Nephron (organoid): Measurements from ENCODE around the gene CEP164.

Experiments
- H3K27ac Mint-ChIP-seq, 3 experiments: 2 replicates each; pipeline ENCODE4 v1.8.0; 2020; ENCODE audit warnings: mixed read lengths in 3 of 3, mild to moderate bottlenecking in 2 of 3, moderate library complexity in 1 of 3
- H3K27me3 Mint-ChIP-seq: 2 replicates; pipeline ENCODE4 v1.8.0; 2021; ENCODE audit warnings: low read depth, mild to moderate bottlenecking, moderate library complexity, mixed read lengths
- H3K36me3 Mint-ChIP-seq: 2 replicates; pipeline ENCODE4 v1.8.0; 2020; ENCODE audit warnings: low read depth, mixed read lengths
- H3K4me1 Mint-ChIP-seq: 2 replicates; pipeline ENCODE4 v1.8.0; 2020; ENCODE audit warnings: mixed read lengths
- H3K4me3 Mint-ChIP-seq, 3 experiments: 2 replicates each; pipeline ENCODE4 v1.8.0; 2020; ENCODE audit warnings: mild to moderate bottlenecking in 3 of 3, mixed read lengths in 3 of 3, moderate library complexity in 2 of 3
- H3K9me3 Mint-ChIP-seq: 2 replicates; pipeline ENCODE4 v1.8.0; 2020; ENCODE audit warnings: mixed read lengths
- TF ChIP-seq, protein P1 (sequence below), 3 experiments: fragments of 200-600 bp; sonication (generic); IDR thresholded peaks; one replicate each; pipeline ENCODE4 v1.5.0; 2021; ENCODE audit warnings: antibody characterized with exemption in 3 of 3; ENCODE audit not compliant: unreplicated experiment in 3 of 3

The CEP164 gene

DNA sequence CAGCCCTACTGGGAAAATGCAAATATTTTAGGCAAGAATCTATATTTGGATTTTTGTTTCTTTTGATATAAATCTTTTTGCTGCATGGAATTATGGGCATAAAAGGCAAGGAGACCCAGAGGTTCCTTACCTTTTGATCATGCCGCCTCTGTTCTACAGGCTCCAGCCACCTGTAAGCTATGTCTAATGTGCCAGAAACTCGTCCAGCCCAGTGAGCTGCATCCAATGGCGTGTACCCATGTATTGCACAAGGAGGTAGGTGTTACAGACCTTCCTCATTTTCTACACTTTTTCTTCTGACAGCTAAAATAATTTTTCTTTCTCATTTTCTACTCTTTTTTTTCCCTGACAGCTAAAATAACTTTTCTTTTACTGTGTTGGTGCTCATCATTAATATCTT, 44.7 kb upstream of the CEP164 start:
- TF ChIP-seq, protein P1, sequence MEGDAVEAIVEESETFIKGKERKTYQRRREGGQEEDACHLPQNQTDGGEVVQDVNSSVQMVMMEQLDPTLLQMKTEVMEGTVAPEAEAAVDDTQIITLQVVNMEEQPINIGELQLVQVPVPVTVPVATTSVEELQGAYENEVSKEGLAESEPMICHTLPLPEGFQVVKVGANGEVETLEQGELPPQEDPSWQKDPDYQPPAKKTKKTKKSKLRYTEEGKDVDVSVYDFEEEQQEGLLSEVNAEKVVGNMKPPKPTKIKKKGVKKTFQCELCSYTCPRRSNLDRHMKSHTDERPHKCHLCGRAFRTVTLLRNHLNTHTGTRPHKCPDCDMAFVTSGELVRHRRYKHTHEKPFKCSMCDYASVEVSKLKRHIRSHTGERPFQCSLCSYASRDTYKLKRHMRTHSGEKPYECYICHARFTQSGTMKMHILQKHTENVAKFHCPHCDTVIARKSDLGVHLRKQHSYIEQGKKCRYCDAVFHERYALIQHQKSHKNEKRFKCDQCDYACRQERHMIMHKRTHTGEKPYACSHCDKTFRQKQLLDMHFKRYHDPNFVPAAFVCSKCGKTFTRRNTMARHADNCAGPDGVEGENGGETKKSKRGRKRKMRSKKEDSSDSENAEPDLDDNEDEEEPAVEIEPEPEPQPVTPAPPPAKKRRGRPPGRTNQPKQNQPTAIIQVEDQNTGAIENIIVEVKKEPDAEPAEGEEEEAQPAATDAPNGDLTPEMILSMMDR (IDR thresholded peaks at IDR 0.05; ENCODE audit: unreplicated experiment in 3 of 3) = no peak
- no peaks in the 10 kb centered on the region for H3K4me1 Mint-ChIP-seq
- H3K9me3 Mint-ChIP-seq = no peaks in the 10 kb centered on the region
- H3K27me3 Mint-ChIP-seq = no peaks in the 10 kb centered on the region
- H3K4me3 Mint-ChIP-seq = no peak overlapping the region
- H3K36me3 Mint-ChIP-seq = peaks cover 67% of the 10 kb centered on the region
- no peak overlapping the region for H3K27ac Mint-ChIP-seq

DNA sequence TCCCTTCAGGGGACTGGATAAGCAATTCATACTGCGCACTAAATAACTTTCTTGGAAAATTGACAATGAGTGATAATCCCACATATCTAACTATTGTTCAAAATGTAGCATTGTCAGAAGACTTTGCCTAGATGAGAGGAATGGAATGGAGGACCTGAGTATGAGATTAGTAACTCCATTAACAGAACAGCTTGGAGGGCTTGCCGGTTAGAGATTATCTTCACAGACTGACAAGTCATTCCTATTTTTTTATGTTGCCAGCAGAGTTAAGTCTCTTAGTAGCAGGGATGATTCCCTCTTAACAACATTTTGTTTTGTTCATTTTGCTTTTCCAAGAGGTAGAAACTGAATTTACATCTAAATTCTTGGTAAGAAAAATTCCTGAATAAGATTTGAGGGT, 43.6 kb upstream of the CEP164 start:
- no peak overlapping the region for H3K27ac Mint-ChIP-seq
- H3K4me1 Mint-ChIP-seq = no peaks in the 10 kb centered on the region
- TF ChIP-seq, protein P1 (IDR thresholded peaks at IDR 0.05; ENCODE audit: unreplicated experiment in 3 of 3) = no peak
- H3K4me3 Mint-ChIP-seq = no peak overlapping the region
- H3K36me3 Mint-ChIP-seq = peaks cover 78% of the 10 kb centered on the region
- no peaks in the 10 kb centered on the region for H3K9me3 Mint-ChIP-seq
- no peaks in the 10 kb centered on the region for H3K27me3 Mint-ChIP-seq

DNA sequence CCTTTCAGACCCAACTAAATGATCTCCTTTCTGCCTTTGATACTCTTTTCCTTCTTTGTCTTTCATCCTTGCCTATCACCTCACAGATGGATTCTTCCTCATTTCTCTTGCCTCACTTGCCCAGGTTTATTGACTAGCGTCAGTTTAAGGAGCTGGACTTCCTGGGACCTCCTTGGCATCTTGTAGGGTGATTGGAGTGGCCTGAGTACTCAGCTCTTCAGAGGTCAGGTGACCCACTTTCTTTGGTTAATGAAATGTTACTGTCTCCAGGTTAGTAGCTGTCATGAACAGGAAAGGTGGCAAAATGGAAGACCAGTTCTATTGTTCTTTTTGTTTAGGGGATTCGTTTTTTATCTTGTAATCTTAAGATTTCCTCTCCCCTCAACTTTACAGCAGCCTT, 41.1 kb upstream of the CEP164 start:
- H3K27me3 Mint-ChIP-seq = no peaks in the 10 kb centered on the region
- no peak overlapping the region for H3K4me3 Mint-ChIP-seq
- TF ChIP-seq, protein P1 (IDR thresholded peaks at IDR 0.05; ENCODE audit: unreplicated experiment in 3 of 3) = no peak
- no peaks in the 10 kb centered on the region for H3K4me1 Mint-ChIP-seq
- no peak overlapping the region for H3K27ac Mint-ChIP-seq
- no peaks in the 10 kb centered on the region for H3K9me3 Mint-ChIP-seq
- peaks cover 83% of the 10 kb centered on the region for H3K36me3 Mint-ChIP-seq

DNA sequence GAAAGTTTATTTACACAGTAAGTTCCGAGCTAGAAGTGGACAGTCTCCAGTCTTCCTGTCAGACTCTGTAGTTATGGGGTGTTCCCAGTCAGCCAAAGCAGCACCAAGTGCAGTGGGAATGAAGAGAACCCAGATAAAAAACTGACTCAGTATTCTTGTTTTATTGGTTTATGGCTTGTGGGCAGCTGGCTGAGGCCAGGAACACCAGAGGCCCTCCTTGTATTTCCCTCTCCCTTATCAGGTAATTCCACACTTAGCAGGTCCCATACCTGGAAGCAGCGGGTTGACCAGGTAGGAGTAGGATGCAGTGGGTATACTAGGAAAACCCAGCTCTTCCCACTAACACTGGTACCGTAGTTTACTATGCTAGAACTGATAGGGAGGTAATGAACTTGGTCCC, 40.0 kb upstream of the CEP164 start:
- TF ChIP-seq, protein P1 (IDR thresholded peaks at IDR 0.05; ENCODE audit: unreplicated experiment in 3 of 3) = no peak
- peaks cover 80% of the 10 kb centered on the region for H3K36me3 Mint-ChIP-seq
- no peaks in the 10 kb centered on the region for H3K4me1 Mint-ChIP-seq
- H3K27ac Mint-ChIP-seq = no peak overlapping the region
- H3K27me3 Mint-ChIP-seq = no peaks in the 10 kb centered on the region
- H3K4me3 Mint-ChIP-seq = no peak overlapping the region
- no peaks in the 10 kb centered on the region for H3K9me3 Mint-ChIP-seq

DNA sequence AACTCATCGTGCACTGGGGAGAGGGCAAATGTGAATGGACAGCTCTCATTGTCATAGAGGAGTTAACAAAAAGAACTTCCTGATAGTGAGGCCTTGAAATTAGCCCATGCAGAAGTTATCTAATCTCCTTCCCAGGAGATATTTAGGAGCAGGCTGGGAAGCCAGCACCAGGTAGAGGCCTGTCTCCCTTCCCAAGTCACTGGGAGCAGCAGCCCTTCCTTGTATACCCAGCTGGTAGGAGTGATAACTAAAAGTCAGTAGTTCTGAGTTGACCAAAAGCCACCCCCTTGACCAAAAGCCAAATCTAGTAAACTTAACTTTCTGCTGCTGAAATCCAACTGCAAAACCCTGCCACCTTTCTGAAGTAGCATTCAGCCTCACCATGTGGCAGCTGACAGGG, 37.9 kb upstream of the CEP164 start:
- no peaks in the 10 kb centered on the region for H3K27me3 Mint-ChIP-seq

DNA sequence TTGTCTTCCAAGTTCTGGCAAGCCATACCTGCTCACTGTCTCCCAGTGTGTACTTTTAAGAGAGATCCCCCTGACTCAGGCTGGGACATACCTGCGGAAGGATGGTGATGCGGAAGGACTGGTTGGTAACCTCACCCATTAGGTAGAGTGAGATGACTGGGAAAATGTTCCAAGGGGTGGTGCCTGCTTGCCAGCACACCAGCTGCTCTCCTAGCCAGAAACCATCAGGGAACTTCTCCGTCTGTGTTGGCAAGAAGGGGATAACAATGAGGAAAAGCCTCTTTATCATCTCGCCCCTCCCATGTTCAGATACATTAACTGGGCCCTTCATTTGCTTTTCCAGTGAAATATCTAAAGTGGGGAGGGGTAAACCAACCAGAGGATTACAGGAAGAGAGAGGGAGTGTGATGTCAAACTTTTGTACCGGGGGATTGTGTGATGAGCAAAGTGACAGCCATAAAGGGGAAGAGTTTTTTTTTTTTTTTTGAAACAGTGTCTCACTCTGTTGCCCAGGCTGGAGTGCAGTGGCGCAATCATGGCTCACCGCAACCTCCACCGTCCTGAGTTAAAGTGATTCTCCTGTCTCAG, 36.8 kb upstream of the CEP164 start, which contains the start of gene BACE1-AS:
Gene BACE1-AS (plus strand): TSS at position 538 of the 588 bp plus-strand sequence.
- Mint-ChIP-seq H3K36me3 (peaks cover 75% of the 10 kb centered on the region), H3K4me1 (no peaks in the 10 kb centered on the region), H3K9me3 (no peaks in the 10 kb centered on the region), H3K4me3 (no peak within 1 kb of the TSS), H3K27ac (no peak within 1 kb of the TSS), H3K27me3 (no peaks in the 10 kb centered on the region)
- TF ChIP-seq, protein P1 (IDR thresholded peaks at IDR 0.05; ENCODE audit: unreplicated experiment in 3 of 3) = no peak

More for the DNA sequence above, 37.9 kb upstream of the CEP164 start:
- TF ChIP-seq, protein P1 (IDR thresholded peaks at IDR 0.05; ENCODE audit: unreplicated experiment in 3 of 3) = no peak
- H3K4me3 Mint-ChIP-seq = no peak overlapping the region
- peaks cover 82% of the 10 kb centered on the region for H3K36me3 Mint-ChIP-seq
- H3K27ac Mint-ChIP-seq = no peak overlapping the region
- no peaks in the 10 kb centered on the region for H3K4me1 Mint-ChIP-seq
- H3K9me3 Mint-ChIP-seq = no peaks in the 10 kb centered on the region
